Stimulated activated naive B cell treated with anti-CD40 and anti-IgM and Interleukin-4, amounts not matched to agents 10 μg/mL and 1 μg/mL and 100 μg/mL, for 72 hours (primary cell): Measurements from ENCODE around the gene ARHGAP15.

Experiments used
- ATAC-seq, 2 donors: fragments of 150-1000 bp; cut with Tn5 transposase; replicated peaks; 2 replicates each; pipeline ENCODE4 v1.10.0; 2021; ENCODE audit warnings: moderate library complexity in 1 of 2
- DNase-seq: peaks from one replicate; pipeline ENCODE4 v3.0.0; 2021
- H3K27ac Mint-ChIP-seq: one replicate; pipeline ENCODE4 v1.8.0; 2022; ENCODE audit warnings: mild to moderate bottlenecking, mixed read lengths
- H3K27me3 Mint-ChIP-seq, 2 donors: one replicate each; pipeline ENCODE4 v1.8.0; 2022; ENCODE audit warnings: mixed read lengths in 2 of 2
- H3K36me3 Mint-ChIP-seq, 2 donors: one replicate each; pipeline ENCODE4 v1.8.0; 2022; ENCODE audit warnings: mixed read lengths in 2 of 2, mild to moderate bottlenecking in 1 of 2
- H3K4me1 Mint-ChIP-seq, 2 donors: one replicate each; pipeline ENCODE4 v1.8.0; 2022; ENCODE audit warnings: mixed read lengths in 2 of 2, mild to moderate bottlenecking in 1 of 2
- H3K4me3 Mint-ChIP-seq, 2 donors: one replicate each; pipeline ENCODE4 v1.8.0; 2022; ENCODE audit warnings: mild to moderate bottlenecking in 2 of 2, mixed read lengths in 2 of 2, moderate library complexity in 1 of 2
- H3K9me3 Mint-ChIP-seq, 2 donors: one replicate each; pipeline ENCODE4 v1.8.0; 2022; ENCODE audit warnings: mixed read lengths in 2 of 2, mild to moderate bottlenecking in 1 of 2

The ARHGAP15 gene

GRCh38 chr2:143297182-143297581, 168.0 kb downstream of the ARHGAP15 start:
- Mint-ChIP-seq H3K27me3 (no peaks in the 10 kb centered on the region), H3K36me3 (peaks cover 4 to 16% of the 10 kb centered on the region in 2 donors), H3K4me1 (peaks cover 6 to 16% of the 10 kb centered on the region in 2 donors), H3K27ac (no peak overlapping the region), H3K9me3 (no peaks in the 10 kb centered on the region), H3K4me3 (no peak overlapping the region)
- ATAC-seq (no peak), DNase-seq (no peak)

DNA sequence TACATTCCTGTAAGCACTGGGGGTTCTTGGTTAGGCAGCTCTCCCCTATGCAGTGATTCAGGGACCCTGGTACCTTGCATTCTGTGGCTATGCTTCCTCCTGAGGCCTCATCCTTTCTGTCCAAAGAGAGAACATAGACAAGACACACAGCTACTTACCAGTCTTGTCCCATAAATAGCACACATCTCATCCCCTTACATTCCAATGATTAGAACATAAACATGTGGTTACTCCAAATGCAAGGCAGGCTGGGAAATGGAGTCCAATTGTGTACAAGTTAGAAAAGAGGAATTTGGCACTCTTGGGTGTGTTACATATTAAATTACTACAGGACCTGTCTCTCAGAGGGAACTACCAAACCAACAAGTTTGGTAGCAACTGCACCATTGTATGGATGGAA, 171.3 kb downstream of the ARHGAP15 start:
- Mint-ChIP-seq H3K27ac (no peak overlapping the region), H3K9me3 (no peaks in the 10 kb centered on the region), H3K36me3 (peaks cover 5 to 23% of the 10 kb centered on the region in 2 donors), H3K27me3 (no peaks in the 10 kb centered on the region), H3K4me3 (no peak overlapping the region), H3K4me1 (peaks cover 4 to 5% of the 10 kb centered on the region in 2 donors)
- DNase-seq, result no peak
- no peak for ATAC-seq

GRCh38 chr2:143311426-143311825, 182.2 kb downstream of the ARHGAP15 start:
- Mint-ChIP-seq H3K27ac (no peak overlapping the region), H3K9me3 (no peaks in the 10 kb centered on the region), H3K4me3 (no peak overlapping the region), H3K4me1 (peaks cover 5 to 7% of the 10 kb centered on the region in 2 donors), H3K27me3 (no peaks in the 10 kb centered on the region), H3K36me3 (peaks cover 0 to 3% of the 10 kb centered on the region in 2 donors)
- no peak for ATAC-seq
- DNase-seq, result no peak

- Mint-ChIP-seq H3K27me3 (no peaks in the 10 kb centered on the region), H3K9me3 (no peaks in the 10 kb centered on the region), H3K36me3 (peaks cover 0 to 4% of the 10 kb centered on the region in 2 donors), H3K4me3 (no peak overlapping the region), H3K4me1 (peaks cover 0 to 2% of the 10 kb centered on the region in 2 donors), H3K27ac (no peak overlapping the region)
- DNase-seq, result no peak
- no peak for ATAC-seq
Observed at GRCh38 chr2:143312441-143312840, 183.2 kb downstream of the ARHGAP15 start.

GRCh38 chr2:143313861-143314260, 184.6 kb downstream of the ARHGAP15 start:
- Mint-ChIP-seq H3K36me3 (peaks cover under 1 to 11% of the 10 kb centered on the region in 2 donors), H3K9me3 (no peaks in the 10 kb centered on the region), H3K27me3 (no peaks in the 10 kb centered on the region), H3K4me1 (peaks cover 0 to 2% of the 10 kb centered on the region in 2 donors), H3K27ac (no peak overlapping the region), H3K4me3 (no peak overlapping the region)
- DNase-seq (no peak), ATAC-seq (no peak)

DNA sequence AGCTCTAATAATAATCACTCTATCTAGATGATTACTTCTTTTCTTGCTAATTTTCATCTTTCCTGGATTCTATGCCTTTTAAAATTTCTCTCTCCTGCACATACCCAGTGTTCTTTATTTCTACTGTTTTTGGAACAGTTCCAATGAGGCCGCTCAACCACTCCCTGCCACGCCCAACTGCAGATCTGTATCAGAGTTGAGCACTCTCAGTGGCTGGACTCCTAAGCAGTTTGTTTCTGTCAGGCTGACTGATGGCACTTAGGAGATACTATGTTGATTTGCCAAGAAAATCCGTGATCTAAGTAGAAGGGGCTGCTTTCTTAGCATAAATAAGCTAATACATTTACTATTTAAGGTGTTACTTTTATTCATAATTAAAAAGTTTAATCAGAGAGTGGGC, 192.8 kb downstream of the ARHGAP15 start:
- Mint-ChIP-seq H3K27ac (no peak overlapping the region), H3K9me3 (peaks cover 0 to 2% of the 10 kb centered on the region in 2 donors), H3K27me3 (no peaks in the 10 kb centered on the region), H3K36me3 (peaks cover 16 to 41% of the 10 kb centered on the region in 2 donors), H3K4me3 (no peak overlapping the region), H3K4me1 (peaks cover 5% of the 10 kb centered on the region in 2 donors)
- no peak for DNase-seq
- ATAC-seq, result no peak

DNA sequence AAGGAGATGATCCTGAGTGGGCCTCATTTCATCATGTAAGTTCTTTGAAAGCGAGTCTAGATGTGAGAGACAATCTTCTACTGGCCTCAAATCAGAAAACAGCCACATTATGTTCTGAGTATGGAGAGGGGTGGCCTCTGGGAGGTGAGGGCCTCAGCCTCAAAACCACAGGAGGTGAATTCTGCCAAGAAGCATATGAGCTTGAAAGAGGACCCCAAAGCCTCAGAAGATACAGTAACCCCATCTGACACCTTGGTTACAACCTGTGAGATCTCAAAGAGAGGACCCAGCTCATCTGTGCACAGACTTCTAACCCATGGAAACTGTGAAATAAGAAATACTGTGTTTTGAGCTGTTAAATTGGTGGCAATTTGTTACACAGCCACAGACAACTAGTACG, 200.1 kb downstream of the ARHGAP15 start:
- H3K27ac Mint-ChIP-seq, result no peak overlapping the region

DNA sequence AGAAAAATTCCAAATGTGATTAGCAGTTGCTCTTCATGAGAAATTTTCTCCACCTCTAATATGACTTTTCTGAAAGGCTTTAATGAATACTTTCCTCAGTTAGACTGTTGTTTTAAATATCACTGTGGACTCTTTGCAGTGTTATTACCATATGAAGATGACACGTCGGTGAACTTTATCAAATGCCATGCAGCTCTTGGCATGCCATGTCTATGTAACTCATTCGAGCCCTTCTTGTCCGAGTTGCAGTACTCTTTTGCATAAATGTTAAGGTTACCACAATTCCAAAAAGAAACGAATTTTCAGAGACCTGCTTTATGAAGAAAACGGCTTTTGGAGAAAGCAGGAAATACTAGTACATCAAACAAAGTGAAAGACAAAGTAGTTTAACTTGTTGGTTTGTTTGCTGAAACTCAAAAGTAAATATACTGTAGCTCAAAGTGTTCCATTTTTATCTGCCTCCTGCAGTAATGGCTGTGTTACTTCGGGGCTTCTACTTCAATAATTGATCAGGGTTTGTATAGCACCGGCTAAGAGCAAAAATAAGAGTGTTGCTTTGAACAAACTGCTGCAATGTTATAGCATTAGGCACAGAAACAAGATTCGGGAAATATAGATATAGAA, 204.1 kb downstream of the ARHGAP15 start:
- H3K9me3 Mint-ChIP-seq, result no peaks in the 10 kb centered on the region
- no peak for ATAC-seq
- no peaks in the 10 kb centered on the region for H3K27me3 Mint-ChIP-seq
- no peak overlapping the region for H3K4me3 Mint-ChIP-seq
- no peak for DNase-seq
- no peak overlapping the region for H3K27ac Mint-ChIP-seq
- peaks cover 0 to 3% of the 10 kb centered on the region in 2 donors for H3K4me1 Mint-ChIP-seq
- peaks cover 2 to 8% of the 10 kb centered on the region in 2 donors for H3K36me3 Mint-ChIP-seq

More for the DNA sequence above, 200.1 kb downstream of the ARHGAP15 start:
- Mint-ChIP-seq H3K4me3 (no peak overlapping the region), H3K9me3 (peaks cover 0 to 2% of the 10 kb centered on the region in 2 donors), H3K27me3 (no peaks in the 10 kb centered on the region), H3K4me1 (peaks cover 5 to 8% of the 10 kb centered on the region in 2 donors), H3K36me3 (peaks cover 5 to 15% of the 10 kb centered on the region in 2 donors)
- ATAC-seq (no peak), DNase-seq (no peak)

- H3K4me3 Mint-ChIP-seq, result no peak overlapping the region
- H3K27me3 Mint-ChIP-seq, result no peaks in the 10 kb centered on the region
- no peak overlapping the region for H3K27ac Mint-ChIP-seq
- H3K4me1 Mint-ChIP-seq, result peaks cover 0 to 3% of the 10 kb centered on the region in 2 donors
- peaks cover 2 to 7% of the 10 kb centered on the region in 2 donors for H3K36me3 Mint-ChIP-seq
- no peak for ATAC-seq
- no peaks in the 10 kb centered on the region for H3K9me3 Mint-ChIP-seq
- DNase-seq, result no peak
Observed at GRCh38 chr2:143333847-143334246, 204.6 kb downstream of the ARHGAP15 start.

- no peaks in the 10 kb centered on the region for H3K27me3 Mint-ChIP-seq
- H3K9me3 Mint-ChIP-seq, result no peaks in the 10 kb centered on the region
- ATAC-seq (no peak), DNase-seq (no peak)
- peaks cover 2 to 7% of the 10 kb centered on the region in 2 donors for H3K36me3 Mint-ChIP-seq
- H3K4me3 Mint-ChIP-seq, result no peak overlapping the region
- no peak overlapping the region for H3K27ac Mint-ChIP-seq
- H3K4me1 Mint-ChIP-seq, result peaks cover 0 to 3% of the 10 kb centered on the region in 2 donors
Observed at GRCh38 chr2:143334837-143335236, 205.6 kb downstream of the ARHGAP15 start.

GRCh38 chr2:143336719-143337210, 207.5 kb downstream of the ARHGAP15 start:
- Mint-ChIP-seq H3K9me3 (no peaks in the 10 kb centered on the region), H3K36me3 (peaks cover 3 to 7% of the 10 kb centered on the region in 2 donors), H3K27ac (no peak overlapping the region), H3K27me3 (no peaks in the 10 kb centered on the region), H3K4me1 (peaks cover 0 to 4% of the 10 kb centered on the region in 2 donors), H3K4me3 (no peak overlapping the region)
- DNase-seq (no peak), ATAC-seq (no peak)

- DNase-seq (no peak), ATAC-seq (no peak)
- no peaks in the 10 kb centered on the region for H3K9me3 Mint-ChIP-seq
- H3K27ac Mint-ChIP-seq, result no peak overlapping the region
- H3K36me3 Mint-ChIP-seq, result peaks cover 3 to 9% of the 10 kb centered on the region in 2 donors
- H3K4me1 Mint-ChIP-seq, result peaks cover 5 to 6% of the 10 kb centered on the region in 2 donors
- H3K27me3 Mint-ChIP-seq, result no peaks in the 10 kb centered on the region
- H3K4me3 Mint-ChIP-seq, result no peak overlapping the region
Observed at GRCh38 chr2:143341478-143341877, 212.3 kb downstream of the ARHGAP15 start.

DNA sequence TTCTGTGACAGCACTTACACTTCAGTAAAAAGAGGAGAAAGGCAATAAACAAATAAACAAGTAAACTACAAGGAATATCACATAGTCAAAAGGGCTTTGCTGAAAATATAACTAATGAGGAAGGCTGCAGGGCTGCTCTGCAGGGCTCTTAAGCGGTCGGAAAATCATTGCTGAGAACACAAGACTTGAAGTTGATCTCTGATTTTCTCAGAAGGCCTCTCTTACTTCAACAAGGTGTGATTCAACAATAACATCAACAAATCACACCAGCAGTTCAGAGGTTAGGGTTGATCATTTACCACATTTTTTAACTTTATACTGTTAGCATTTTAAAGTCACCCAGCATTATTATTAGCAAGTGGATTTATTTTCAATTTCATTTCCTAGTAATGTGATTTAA, 215.6 kb downstream of the ARHGAP15 start:
- ATAC-seq (no peak), DNase-seq (no peak)
- peaks cover 3 to 4% of the 10 kb centered on the region in 2 donors for H3K36me3 Mint-ChIP-seq
- H3K27ac Mint-ChIP-seq, result no peak overlapping the region
- H3K4me1 Mint-ChIP-seq, result peaks cover 3 to 5% of the 10 kb centered on the region in 2 donors
- no peaks in the 10 kb centered on the region for H3K9me3 Mint-ChIP-seq
- H3K27me3 Mint-ChIP-seq, result no peaks in the 10 kb centered on the region
- no peak overlapping the region for H3K4me3 Mint-ChIP-seq

GRCh38 chr2:143345887-143346787, 216.9 kb downstream of the ARHGAP15 start:
- DNase-seq (no peak), ATAC-seq (no peak)
- H3K27me3 Mint-ChIP-seq, result no peaks in the 10 kb centered on the region
- no peak overlapping the region for H3K4me3 Mint-ChIP-seq
- no peak overlapping the region for H3K27ac Mint-ChIP-seq
- no peaks in the 10 kb centered on the region for H3K9me3 Mint-ChIP-seq
- H3K4me1 Mint-ChIP-seq, result peaks cover 2 to 5% of the 10 kb centered on the region in 2 donors
- H3K36me3 Mint-ChIP-seq, result peaks cover 0 to 6% of the 10 kb centered on the region in 2 donors
